Loucy (cell line): ENCODE data around the gene NFAT5.

Experiments
- H2AFZ ChIP-seq: fragments of 200-600 bp; sonication (generic); 2 replicates; pipeline ENCODE4 v1.6.0; 2016; ENCODE audit warnings: antibody characterized with exemption, mild to moderate bottlenecking, low read length, moderate library complexity
- H3F3A ChIP-seq: fragments of 200-600 bp; 2 replicates; pipeline ENCODE4 v1.6.0; 2016; ENCODE audit warnings: antibody characterized with exemption, low read depth, mild to moderate bottlenecking
- H3K27me3 ChIP-seq: fragments of 200-600 bp; sonication (generic); 2 replicates; pipeline ENCODE4 v1.6.1; 2014; ENCODE audit warnings: low read length, mild to moderate bottlenecking; ENCODE audit not compliant: insufficient read depth, poor library complexity, severe bottlenecking
- H3K36me3 ChIP-seq: fragments of 200-600 bp; sonication (generic); 2 replicates; pipeline ENCODE4 v1.6.1; 2016; ENCODE audit warnings: low read length; ENCODE audit not compliant: insufficient read depth
- H3K4me1 ChIP-seq: fragments of 200-600 bp; sonication (generic); 2 replicates; pipeline ENCODE4 v1.5.1; 2014; ENCODE audit warnings: low read length, mild to moderate bottlenecking; ENCODE audit not compliant: insufficient read depth, poor library complexity, severe bottlenecking
- H3K4me2 ChIP-seq: fragments of 200-600 bp; sonication (generic); 2 replicates; pipeline ENCODE4 v1.6.0; 2014; ENCODE audit warnings: antibody characterized with exemption, low read length, low read depth, mild to moderate bottlenecking; ENCODE audit not compliant: poor library complexity, severe bottlenecking
- H3K4me3 ChIP-seq: fragments of 200-600 bp; sonication (generic); 2 replicates; pipeline ENCODE4 v1.5.1; 2014; ENCODE audit warnings: low read length, mild to moderate bottlenecking, mixed read lengths; ENCODE audit not compliant: poor library complexity, severe bottlenecking
- H3K79me2 ChIP-seq: fragments of 200-600 bp; sonication (generic); 2 replicates; pipeline ENCODE4 v1.6.1; 2014; ENCODE audit warnings: low read length; ENCODE audit not compliant: insufficient read depth
- H3K9ac ChIP-seq: fragments of 200-600 bp; sonication (generic); 2 replicates; pipeline ENCODE4 v1.6.0; 2014; ENCODE audit warnings: mild to moderate bottlenecking, low read depth, low read length, moderate library complexity; ENCODE audit not compliant: poor library complexity, severe bottlenecking
- H3K9me2 ChIP-seq: fragments of 200-600 bp; sonication (generic); replicated peaks from 2 replicates; pipeline ENCODE4 v1.6.1; 2016; ENCODE audit warnings: low read depth, low read length, mixed read lengths
- H3K9me3 ChIP-seq: fragments of 200-600 bp; sonication (generic); 2 replicates; pipeline ENCODE4 v1.6.1; 2014; ENCODE audit warnings: mild to moderate bottlenecking, antibody characterized with exemption, low read length, low read depth; ENCODE audit not compliant: insufficient read depth
- H4K20me1 ChIP-seq: fragments of 200-600 bp; sonication (generic); 2 replicates; pipeline ENCODE4 v1.6.0; 2014; ENCODE audit warnings: antibody characterized with exemption, low read length, mild to moderate bottlenecking; ENCODE audit not compliant: insufficient read depth, poor library complexity, severe bottlenecking
- CTCF ChIP-seq: fragments of 200-600 bp; sonication (generic); conservative IDR thresholded peaks from 2 replicates; pipeline ENCODE4 v1.5.1; 2014; ENCODE audit warnings: mild to moderate bottlenecking, antibody characterized with exemption, low read length
- EZH2phosphoT487 ChIP-seq: fragments of 200-600 bp; IDR thresholded peaks from 2 replicates; pipeline ENCODE4 v1.6.1; 2018; ENCODE audit warnings: antibody characterized with exemption, mild to moderate bottlenecking, moderate library complexity, borderline replicate concordance

Gene NFAT5

GRCh38 chr16:69537706-69538080 lies 28.1 kb upstream of the NFAT5 start:
- Histone ChIP-seq H3K36me3 (no peaks in the 10 kb centered on the region), H3K9ac (no peak overlapping the region), H3K27me3 (no peaks in the 10 kb centered on the region), H3K4me1 (no peaks in the 10 kb centered on the region), H2AFZ (no peak overlapping the region), H3K4me3 (no peak overlapping the region), H4K20me1 (no peaks in the 10 kb centered on the region), H3K9me2 (no peaks in the 10 kb centered on the region), H3F3A (no peaks in the 10 kb centered on the region), H3K4me2 (no peak overlapping the region), H3K79me2 (no peaks in the 10 kb centered on the region), H3K9me3 (no peaks in the 10 kb centered on the region)
- no peak for TF ChIP-seq CTCF
- no peak for TF ChIP-seq EZH2phosphoT487

- no peak for TF ChIP-seq EZH2phosphoT487
- TF ChIP-seq CTCF: no peak
- Histone ChIP-seq H3K36me3 (no peaks in the 10 kb centered on the region), H2AFZ (no peak overlapping the region), H3F3A (no peaks in the 10 kb centered on the region), H3K4me3 (no peak overlapping the region), H3K27me3 (no peaks in the 10 kb centered on the region), H3K9me3 (no peaks in the 10 kb centered on the region), H3K9ac (no peak overlapping the region), H3K4me2 (no peak overlapping the region), H3K4me1 (no peaks in the 10 kb centered on the region), H4K20me1 (no peaks in the 10 kb centered on the region), H3K9me2 (no peaks in the 10 kb centered on the region), H3K79me2 (no peaks in the 10 kb centered on the region)
These were observed 27.0 kb upstream of the NFAT5 start for GRCh38 chr16:69538808-69539207.

GRCh38 chr16:69542974-69543373 lies 22.8 kb upstream of the NFAT5 start:
- no peaks in the 10 kb centered on the region for H3K27me3 ChIP-seq
- H3K9me3 ChIP-seq: no peaks in the 10 kb centered on the region
- H3K36me3 ChIP-seq: no peaks in the 10 kb centered on the region
- no peaks in the 10 kb centered on the region for H3K9me2 ChIP-seq
- H3K4me3 ChIP-seq: no peak overlapping the region
- no peak for TF ChIP-seq EZH2phosphoT487
- TF ChIP-seq CTCF: no peak
- H3K4me2 ChIP-seq: no peak overlapping the region
- H3K4me1 ChIP-seq: no peaks in the 10 kb centered on the region
- H2AFZ ChIP-seq: no peak overlapping the region
- H3K79me2 ChIP-seq: no peaks in the 10 kb centered on the region
- H3K9ac ChIP-seq: no peak overlapping the region
- no peaks in the 10 kb centered on the region for H4K20me1 ChIP-seq
- H3F3A ChIP-seq: no peaks in the 10 kb centered on the region; the same call in 1 of the 2 replicates
